Fibroblast of peridontal ligament (primary cell): ENCODE measurements around the gene RANBP2.
A peak's percentile ranks its signal among the peaks of the same experiment; 100 is the strongest.

Experiments
- DNase-seq: peaks from one replicate; pipeline ENCODE4 v3.0.0-alpha.2; 2010; ENCODE audit errors: extremely low read depth

The RANBP2 gene

DNA sequence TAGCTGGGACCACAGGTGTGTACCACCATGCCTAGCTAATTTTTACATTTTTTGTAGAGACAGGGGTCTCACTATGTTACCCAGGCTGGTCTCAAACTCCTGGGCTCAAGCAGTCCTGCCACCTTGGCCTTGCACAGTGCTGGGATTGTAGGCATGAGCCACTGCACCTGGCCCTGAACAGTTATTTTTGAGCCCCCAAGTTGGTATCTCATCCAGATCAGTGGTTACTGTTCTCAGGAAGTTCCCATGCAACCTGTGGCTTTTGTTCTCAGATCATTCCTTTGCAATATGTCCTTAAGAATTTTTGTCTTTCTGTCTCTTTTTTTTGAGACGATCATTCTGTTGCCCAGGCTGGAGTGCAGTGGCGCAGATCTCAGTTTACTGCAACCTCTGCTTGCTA lies 59.6 kb downstream of the RANBP2 start:
- no peak for DNase-seq

DNA sequence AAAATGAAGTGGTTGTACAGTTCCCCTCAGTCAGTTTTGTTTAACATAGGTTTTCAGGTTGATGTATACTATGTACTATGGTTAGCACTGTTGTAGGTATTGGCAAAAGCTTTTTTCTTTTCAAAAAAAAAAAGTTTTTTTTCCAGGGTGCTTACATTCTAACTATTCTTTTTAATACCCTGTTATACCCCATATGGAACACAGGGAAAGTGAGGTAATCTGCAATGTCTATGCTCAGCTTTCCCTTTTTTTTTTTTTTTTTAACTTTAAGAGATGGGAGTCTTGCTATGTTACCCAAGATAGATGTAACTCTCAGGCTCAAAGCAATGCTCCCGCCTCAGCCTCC lies 66.7 kb downstream of the RANBP2 start:
- no peak for DNase-seq

DNA sequence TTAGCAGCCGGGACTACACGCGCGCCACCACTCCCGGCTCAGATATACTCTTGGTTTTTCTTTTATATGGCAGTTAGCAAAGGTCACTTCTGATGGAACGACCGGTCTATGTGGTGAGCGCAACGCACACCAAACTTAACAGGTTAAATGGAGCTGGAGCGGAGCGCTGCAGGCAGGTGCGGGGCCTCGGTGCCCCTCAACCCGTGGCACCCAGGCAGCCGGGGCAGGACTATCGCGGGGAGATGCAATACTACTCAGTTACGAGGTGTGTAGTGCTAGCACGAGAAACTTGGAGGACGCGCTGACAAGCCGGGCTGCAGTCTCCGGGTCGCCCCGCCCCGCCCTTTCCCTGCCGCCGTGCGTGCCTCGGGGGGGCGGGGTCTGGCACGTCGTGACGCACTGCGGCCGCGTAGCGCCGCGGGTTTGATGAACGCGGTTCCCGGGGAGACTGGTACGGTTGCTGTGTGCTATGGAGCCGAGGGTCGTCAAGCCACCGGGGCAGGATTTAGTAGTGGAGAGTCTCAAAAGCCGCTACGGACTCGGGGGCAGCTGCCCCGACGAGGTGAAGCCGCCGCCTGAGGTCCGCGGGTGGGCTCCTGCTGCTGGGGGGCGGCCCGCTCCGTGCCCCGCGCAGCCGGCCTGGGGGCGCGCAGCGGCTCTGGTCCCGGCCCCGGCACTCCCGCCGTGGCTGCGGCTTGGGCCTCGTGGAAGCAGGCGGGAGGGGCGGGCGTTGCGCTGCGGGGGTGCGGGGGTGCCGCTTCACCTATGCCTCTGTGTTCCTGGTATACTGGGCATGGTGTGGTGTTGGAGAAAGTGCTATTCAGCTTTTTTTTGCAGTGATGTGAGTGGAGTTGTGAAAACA lies 67.3 kb downstream of the RANBP2 start, which contains the start of gene CCDC138:
TSS of gene CCDC138 (plus strand) at position 418 of the 862 bp plus-strand sequence. CDS start at position 470, 52 bp downstream.
- peak; percentile 69 for DNase-seq

GRCh38 chr2:108787216-108787541 lies 67.9 kb downstream of the RANBP2 start:
- no peak for DNase-seq

DNA sequence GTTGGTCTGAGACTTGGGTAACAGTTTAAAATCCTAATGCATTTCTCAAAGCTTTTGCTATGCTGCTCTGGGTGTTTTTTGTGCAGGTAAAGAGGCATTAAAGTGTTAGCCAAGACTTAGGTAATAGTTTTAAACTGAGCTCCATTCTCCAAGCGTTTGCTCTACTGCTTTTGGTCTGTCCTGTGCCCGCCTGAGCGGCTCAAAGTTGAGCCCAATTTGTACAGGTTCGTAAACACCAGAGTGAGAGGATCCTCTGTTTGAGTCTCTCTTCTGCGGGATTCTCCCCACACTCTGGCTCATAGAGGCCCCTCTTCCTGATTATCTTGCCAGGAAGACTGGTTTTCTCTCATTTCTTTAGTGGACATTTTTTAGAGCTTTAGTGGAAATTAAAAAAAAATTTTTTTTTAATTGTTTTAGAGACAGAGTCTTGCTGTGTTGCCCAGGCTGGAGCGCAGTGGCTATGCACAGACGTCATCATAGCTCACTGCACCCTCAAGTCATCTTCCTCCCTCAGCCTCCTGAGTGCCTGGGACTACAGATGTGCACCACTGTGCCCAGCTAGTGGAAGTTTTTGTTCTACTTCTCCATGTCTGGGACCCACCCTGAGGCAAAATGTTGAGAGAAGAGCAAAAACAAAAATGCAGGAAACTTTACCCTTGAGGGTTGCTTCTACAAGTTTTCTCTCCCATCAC lies 83.9 kb downstream of the RANBP2 start:
- no peak for DNase-seq

GRCh38 chr2:108805032-108805431 lies 85.8 kb downstream of the RANBP2 start:
- no peak for DNase-seq

GRCh38 chr2:108805782-108806181 lies 86.5 kb downstream of the RANBP2 start:
- peak; percentile 38 for DNase-seq

- DNase-seq: no peak
Observed at GRCh38 chr2:108806371-108807113, 87.3 kb downstream of the RANBP2 start.

- DNase-seq: no peak
Observed at GRCh38 chr2:108809936-108810335, 90.7 kb downstream of the RANBP2 start.

DNA sequence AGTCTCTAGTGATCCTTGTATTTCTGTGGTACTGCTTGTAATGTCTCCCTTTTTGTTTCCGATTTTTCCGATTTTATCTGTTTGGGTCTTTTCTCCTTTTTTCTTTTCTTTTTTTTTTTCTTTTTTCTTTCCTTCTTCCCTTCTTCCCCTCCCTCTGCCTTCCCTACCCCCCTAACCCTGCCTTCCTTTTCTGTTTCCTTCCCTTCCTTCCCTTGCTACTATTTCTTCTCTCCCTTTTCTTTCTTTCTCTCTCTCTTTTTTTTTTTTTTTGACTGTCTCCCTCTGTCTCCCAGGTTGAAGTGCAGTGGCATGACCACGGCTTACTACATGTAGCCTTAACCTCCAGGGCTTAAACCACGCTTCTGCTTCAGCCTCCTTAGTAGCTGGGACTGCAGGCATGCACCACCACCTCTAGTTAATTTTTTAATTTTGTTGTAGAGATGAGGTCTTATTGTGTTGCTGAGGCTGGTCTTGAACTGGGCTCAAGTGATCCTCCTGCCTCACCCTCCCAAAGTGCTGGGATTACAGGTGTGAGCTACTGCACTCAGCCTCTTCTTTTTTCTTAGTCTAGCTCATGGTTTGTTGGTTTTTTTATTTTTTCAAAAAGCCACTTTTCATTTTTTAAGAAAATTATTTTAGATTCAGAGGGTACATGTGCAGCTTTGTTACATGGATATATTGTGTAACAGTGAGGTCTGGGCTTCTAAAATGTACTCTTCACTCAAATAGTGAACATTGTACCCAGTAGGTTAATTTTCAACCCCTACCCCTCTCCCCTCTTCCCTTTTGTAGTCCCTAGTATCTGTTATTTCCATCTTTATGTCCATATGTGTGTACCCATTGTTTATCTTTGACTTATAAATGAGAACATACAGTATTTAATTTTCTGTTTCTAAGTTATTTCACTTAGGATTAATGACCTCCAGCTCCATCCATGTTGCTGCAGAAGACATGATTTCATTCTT lies 92.0 kb downstream of the RANBP2 start:
- DNase-seq: no peak

- DNase-seq: no peak
Observed at GRCh38 chr2:108813732-108814131, 94.5 kb downstream of the RANBP2 start.

GRCh38 chr2:108820482-108820881 lies 101.2 kb downstream of the RANBP2 start:
- DNase-seq: no peak

DNA sequence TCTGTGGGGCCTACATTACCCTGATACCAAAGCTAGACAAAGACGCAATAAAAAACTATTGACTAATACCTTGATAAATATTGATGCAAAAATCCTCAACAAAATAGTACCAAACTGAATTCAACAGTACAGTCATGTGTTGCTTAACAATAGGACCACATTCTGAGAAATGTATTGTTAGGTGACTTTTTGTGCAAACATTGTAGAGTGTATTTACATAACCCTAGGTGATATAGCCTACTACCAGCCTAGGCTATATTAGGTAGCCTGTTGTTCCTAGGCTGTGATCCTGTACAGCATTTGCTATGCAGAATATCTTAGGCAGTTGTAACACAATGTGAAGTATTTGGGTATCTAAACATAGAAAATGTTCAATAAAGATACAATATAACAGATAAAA lies 104.0 kb downstream of the RANBP2 start:
- no peak for DNase-seq

DNA sequence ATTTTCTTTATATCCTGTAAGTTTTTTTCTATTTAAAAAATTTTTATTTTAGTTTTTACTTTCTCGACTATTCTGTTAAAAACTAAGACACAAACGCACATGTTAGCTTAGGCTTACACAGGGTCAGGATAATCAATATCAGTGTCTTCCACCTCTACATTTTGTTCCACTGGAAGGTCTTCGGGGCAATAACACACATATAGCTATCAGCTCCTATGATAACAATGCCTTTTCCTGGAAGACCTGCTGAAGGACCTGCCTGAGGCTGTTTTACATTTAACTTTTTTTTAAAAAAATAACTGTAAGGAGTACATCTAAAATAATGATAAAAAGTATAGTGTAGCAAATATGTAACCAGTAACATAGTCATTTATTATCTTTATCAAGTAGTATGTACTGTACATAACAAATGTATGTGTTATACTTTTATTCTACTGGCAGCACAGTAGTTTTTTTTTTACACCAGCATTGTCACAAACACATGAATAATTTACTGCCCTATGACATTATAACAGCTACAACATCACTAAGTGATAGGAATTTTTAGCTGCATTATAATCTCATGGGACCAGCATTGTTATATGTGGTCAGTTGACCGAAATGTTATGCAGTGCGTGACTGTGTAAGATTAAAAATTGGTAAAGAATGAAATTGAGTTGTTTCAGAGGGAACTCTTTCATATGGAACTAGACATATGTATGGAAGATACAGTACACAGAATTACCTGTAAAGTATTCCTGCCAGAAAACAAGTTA lies 105.2 kb downstream of the RANBP2 start:
- no peak for DNase-seq

GRCh38 chr2:108825254-108825653 lies 106.0 kb downstream of the RANBP2 start:
- peak; percentile 27 for DNase-seq

DNA sequence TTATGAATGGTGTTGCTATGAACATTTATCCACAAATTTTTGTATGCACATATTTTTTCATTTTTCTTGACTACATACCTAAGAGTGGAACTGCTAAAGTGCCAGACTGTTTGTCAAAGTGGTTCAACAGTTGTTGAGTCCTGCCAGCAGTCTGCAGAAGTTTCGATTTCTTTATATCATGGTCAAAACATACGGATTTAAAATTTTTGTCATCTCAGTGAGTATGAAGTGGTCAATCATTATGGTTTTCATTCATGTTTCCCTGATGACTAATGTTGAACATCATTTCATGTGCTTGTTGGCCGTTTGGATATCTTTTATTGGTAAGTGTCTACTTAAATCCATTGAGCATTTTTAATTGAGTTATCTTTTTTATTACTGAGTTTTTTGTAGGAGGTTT lies 106.5 kb downstream of the RANBP2 start:
- DNase-seq: peak; percentile 49

DNA sequence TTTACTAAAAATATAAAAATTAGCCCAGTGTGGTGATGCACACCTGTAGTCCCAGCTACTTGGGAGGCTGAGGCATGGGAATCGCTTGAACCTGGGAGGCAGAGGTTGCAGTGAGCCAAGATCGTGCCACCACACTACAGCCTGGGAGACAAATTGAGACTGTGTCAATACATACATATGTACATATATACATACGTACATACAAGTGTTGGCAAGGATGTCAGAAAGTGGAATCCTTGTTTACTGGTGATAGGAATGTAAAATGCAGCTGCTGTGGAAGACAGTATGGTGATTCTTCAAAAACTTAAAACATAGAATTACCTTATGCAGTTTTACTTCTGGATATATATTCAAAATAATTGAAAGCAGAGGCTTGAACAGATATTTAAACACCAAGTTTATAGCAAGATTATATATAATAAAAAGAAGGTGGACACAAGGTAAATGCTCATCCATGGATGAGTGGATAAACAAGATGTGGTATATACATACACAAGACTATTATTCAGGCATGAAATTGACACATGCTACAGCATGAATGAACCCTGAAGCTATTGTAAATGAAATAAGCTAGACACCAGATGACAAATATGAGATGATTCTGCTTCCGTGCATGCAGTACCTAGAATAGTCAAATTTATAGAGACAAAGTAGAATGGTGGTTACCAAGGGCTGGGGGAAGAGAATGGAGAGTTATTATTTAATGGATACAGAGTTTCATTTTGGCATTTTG lies 110.5 kb downstream of the RANBP2 start:
- no peak for DNase-seq

DNA sequence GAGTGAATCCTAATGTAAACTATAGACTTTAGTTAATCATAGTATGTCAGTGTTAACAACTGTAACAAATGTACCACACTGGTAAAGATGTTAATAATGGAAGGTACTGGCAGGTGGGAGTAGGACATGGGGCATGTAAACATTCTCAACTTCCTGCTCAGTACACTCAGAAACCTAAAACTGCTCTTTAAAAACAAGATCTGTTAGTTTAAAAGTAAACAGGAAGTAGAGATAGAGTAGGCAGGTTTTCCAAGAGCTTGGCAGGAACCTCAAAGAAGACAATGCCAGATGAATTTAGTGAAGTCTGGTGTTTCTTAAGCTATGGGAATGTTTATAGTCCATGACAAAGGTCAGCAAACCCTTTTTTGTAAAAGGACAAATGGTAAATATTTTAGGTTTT lies 113.9 kb downstream of the RANBP2 start:
- no peak for DNase-seq

DNA sequence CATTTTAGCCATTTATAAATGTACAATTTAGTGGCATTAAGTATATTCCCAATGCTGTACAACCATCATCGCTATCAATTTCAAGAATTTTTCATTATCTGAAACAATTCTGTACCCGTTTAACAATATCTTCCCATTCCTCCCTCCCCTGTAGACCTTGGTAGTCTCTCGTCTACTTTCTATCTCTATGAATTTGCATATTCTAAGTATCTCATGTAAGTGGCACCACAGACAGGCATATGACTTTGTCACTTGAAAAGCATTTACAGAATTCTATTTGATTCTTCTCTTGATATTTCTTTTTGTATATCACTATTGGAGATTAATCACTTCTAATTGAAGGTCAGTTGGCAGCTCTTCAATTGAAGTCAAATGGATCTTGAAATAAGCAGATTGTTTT lies 115.3 kb downstream of the RANBP2 start:
- no peak for DNase-seq

GRCh38 chr2:108835040-108835439 lies 115.8 kb downstream of the RANBP2 start:
- no peak for DNase-seq
